GM19324 (cell line): ENCODE results near the gene GSDME.

ENCODE experiments used
- ATAC-seq: cut with Tn5 transposase; IDR thresholded peaks from one replicate; pipeline ENCODE4 v1.9.1; 2021; ENCODE audit warnings: mild to moderate bottlenecking, moderate library complexity; ENCODE audit not compliant: unreplicated experiment, low FRiP score

GSDME gene

DNA sequence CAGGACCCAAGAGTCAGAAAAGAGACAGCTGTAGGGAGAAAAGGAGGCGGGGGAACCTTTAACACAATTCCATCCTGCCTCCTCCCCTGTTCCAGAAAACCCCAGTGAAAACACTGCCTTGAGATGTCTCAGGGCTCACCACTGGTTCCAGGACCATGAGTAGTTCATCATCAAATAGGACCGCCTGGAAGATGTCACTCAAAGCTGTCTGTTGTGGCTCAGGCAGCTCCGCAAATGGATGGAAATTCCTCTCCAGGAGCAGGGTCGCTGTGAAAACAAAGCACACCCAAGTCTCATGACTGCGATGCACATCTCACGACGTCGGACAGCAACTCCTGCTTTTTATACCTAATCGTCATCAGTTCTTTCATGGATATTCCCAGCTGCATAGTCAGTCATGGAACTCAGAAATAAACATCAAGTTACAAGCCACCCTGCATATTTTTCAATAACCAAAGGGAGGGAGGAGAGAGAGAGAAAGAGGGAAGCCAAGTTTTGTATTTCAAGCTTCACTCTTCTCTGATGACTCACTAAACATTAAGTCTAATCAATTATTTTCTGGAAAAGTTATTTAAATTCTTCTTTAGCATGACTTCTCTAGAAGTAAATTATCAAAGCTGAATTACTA lies 49.2 kb downstream of the GSDME start:
- no peak for ATAC-seq

DNA sequence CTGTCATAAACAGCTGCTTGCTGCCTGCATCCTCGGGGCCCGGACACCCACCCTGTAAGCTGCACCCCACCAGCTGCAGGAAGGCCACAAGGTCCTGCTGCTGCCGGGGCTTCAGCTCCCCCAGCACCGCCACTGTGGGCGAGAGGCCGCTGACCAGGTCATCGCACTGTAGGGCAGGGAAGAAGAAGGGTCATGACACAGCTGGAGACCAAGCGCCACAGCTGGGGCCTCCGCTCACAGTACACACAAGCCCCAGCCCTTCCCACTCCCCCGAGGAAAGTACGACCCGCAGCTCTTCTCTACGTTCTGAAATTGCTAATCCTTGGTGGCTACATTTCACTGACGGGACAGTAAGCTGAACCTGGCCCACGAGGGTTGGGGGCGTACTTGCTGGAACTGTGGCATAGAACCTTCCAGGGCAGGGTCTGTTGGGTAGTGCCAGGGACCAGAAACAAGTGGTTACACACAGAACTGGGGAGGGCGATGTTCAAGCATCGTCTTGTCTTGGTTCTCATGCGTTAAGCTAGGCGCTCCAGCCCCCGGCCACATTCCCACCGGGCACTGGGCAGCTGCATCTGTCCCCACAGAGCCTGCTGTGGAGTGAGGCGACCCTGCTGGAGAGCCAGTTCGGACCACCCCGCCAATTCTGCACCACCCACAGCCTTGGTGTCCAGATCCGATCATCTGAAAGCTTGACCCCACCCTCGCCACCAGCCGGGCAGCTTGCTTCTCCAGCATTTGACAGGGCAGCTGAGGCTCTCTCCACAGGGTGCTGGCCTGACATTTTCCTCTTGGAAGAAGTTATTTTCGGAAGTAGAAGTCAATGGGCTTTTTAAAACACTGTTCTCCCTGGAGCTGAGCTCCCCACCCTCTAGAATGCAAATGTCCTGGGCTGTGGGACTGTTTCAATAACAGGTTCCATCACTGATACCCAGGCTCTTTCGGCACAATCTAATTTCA lies 50.8 kb downstream of the GSDME start:
- ATAC-seq: no peak

DNA sequence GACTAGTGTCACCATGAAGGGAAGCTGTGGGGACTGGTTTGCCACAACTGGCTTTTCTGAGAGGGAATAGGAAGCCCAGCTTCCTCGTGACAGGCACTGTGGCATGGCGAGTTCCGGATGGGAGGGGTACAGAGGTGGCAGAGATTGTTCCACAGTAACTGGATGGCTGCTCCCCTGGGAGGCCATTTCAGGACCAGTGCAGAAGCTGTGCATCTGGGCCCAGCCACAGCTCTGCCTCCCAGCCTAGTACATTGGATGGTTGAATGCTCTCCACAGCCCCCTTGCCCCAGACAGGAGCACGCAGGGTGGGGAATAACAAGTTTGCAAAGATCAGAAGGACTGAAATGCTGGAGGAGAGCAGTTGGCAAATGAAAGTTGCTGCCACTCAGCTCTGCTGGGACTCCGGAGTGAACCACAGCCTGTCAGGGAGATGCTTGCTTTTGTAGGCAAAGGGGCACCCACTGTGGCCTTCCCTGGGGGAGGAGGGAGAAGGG lies 51.8 kb downstream of the GSDME start:
- ATAC-seq: no peak

DNA sequence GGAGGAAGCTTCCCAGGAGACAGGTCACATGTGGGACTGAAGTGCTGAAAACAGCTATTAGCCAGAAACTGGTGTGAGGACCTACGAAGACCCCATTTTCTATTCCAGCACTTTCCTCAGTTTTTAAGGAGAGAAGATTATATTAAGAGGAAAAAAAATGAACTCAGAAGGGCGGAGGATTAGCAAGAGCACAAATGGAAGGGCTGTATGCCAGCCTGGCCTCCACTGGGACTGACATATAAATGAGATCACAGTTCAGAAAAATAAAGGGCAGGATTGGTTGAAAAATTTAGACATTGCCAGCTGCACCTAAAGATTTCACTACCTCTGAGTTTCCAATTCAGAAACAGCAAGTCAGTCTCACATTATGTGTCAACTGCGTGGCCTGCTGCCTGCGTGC lies 53.0 kb downstream of the GSDME start:
- no peak for ATAC-seq

DNA sequence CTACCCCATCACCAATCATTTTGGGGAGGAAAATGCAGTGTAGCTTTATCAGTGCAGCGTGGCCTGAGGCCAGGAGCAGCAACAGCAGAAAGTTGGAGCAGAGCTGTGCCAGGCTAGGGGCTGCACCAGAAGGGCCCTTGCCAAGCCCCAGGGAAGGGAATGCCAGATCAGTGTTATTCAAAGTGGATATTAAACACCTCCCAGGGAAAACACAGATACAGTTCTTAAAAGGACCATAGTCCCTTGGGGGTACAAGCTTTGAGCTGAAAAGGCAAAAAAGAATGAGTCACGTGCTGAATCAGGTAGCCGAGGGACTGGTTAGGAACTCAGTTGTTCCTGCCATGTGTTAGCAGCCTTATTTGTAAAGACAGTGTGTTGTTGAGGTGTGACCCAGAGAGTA lies 54.0 kb downstream of the GSDME start:
- ATAC-seq: no peak

DNA sequence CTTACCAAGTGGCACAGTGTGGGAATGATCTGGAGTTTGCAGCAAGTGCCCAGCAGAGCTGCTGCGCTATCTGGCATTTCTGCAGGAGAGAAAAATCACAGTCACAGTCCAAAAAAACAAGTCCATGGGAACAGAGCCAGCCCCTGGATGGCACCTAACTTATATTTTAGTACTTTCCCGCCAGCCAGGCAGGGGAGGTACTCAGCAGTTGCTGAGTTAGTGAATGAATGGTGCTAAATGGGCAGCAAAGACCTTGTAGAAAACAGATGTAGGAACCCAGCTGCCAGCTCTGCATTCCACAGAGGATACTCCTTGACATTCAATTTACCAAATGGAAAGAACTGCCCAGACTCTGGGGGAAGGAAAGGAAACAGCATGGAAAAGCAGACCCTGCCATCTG lies 54.5 kb downstream of the GSDME start:
- no peak for ATAC-seq

DNA sequence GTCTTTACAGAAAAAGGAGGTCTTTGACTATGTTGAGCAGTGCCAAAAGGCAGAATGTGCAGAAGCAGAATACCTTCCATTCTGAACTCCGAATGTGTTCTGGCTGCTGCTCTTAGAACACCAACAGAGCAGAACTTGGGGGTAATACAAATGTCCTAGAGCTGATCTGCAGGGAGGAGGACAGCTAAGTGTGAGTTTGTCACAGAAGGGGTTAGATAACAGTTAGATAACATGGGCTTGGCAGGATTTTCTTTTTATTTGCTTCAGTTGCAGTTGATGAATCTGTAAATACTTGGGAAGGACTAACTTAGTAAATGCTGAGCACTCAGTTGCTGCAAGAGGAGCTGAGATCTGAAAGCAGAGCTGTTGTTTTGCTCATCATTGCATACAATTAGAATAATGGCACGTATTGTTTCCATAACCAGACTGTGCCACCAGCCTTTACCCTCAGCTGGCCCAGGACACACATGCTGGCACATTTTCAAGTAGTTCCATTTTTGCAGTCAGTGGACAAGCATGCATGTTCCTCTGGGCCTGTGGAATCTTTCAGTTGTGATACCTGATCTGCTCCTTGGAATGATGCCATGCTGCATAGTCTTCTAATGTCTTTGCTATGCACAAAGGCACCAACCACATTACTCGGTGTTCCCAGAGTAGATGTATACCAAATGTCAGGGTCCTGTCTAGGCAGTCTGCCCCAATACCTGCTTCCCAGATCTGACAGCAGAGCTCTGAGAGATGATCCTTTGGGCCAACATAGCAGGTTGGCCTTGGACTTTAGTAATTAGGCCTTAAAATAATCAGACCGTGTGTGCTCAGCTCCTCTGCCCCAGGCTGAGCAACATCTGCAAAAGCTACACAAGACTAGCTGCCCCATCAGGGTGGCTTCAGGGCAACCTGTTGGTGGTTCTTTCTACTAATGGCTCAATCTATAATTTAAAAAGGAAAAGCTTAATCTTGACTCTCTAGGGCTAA lies 55.7 kb downstream of the GSDME start:
- ATAC-seq: no peak

DNA sequence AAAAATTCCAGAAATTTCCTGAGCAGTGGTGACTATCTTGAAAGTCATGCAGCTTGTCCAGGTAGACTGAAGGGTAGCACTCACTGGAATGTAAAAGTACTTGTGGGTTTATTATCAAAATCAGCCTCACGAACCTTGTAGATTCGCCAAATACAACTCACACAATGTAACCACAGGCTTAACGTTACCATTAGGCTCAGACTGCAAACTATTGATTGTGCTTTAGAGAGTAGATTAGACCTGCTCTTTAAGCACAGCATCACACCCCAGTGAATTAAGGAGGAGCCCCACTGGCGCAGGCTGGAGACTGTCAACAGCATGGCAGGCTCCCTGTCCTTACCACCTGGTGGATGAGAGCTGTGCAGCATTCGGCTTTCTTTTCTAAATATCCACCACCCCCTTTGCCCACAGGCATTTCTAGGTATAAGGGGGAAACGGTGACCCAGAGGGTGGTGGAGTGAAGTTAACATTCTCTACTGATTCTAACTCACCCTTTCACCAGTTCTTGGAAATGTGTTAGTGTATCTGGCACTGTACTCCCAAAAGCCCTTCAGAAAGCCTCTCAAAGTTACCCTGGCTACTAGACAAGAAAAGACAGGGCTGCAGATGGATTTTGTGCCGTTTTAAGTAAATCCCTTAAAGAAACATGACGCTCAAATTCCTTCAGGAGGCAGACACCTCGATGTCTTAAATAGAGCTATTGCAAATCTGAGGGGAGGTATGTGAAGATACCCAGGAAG lies 56.6 kb downstream of the GSDME start:
- no peak for ATAC-seq

DNA sequence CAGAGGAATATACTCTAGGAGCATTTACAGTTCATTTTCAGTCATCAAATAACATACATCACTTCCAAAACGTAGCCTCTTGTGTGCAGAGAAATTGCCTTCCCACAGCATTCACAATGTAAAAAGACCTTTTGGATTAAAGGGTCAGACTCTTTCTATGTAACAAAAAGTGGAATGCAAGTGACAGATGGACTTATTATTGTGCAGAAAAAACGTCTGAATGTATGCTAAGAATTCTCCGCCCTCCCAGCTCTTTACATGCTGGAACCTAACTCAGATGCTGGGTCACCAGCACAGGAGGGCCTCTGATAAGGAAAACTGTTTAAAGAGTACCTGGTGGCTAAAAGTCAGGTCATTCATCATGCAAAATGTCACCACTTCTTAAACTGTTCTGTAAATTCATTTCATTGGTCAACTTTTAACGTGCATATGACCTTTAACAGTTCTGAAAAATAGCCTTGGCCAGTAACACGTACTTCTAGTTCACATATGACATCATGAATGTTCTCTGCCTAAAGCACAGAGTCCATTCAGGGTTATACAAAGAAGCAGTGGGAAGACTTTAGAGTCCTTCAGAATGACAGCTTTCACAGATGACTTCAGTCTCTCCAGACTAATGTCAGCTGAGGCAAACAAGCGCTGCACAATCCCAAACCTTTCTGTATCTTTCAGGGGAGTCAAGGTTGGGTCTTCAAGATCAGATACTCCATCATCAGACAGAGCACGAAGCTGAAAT lies 58.6 kb downstream of the GSDME start:
- no peak for ATAC-seq

DNA sequence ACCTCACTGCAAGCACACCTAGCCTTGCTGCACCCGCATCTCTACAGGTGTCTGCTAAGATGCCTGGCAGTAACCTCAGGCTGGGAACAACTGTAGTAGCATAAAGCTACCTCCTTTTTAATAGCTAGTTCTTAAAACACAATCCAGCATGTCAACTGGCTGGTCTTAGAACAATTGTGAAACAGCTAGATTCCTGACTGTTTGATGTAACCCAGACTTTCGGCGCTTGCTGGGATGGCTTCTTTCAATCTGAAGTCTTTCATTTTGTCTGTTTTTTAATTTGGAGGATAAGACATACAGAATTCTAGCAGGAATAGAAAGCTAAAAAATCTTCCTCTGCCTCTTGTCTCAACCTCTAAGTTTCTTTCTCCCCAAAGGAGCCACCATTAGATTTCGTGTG lies 59.8 kb downstream of the GSDME start:
- no peak for ATAC-seq

DNA sequence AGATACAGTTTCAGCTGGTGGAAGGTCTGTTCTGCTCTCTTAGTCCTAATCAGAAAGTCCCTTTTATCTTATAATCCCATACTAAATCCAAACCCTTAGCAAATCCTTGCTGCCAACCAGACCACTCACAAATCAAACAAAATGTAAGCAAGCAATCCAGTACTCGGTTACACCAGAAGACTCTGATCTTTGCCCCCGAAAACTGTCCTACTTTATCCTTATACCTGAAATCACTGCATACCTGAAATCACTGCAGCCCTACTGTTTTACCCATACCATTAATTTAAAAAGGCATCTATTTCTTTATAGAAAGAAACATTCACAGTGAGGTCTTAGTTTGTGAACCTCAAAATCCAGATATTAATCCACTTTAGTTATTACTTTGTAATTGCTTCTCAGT lies 64.7 kb downstream of the GSDME start:
- ATAC-seq: no peak

DNA sequence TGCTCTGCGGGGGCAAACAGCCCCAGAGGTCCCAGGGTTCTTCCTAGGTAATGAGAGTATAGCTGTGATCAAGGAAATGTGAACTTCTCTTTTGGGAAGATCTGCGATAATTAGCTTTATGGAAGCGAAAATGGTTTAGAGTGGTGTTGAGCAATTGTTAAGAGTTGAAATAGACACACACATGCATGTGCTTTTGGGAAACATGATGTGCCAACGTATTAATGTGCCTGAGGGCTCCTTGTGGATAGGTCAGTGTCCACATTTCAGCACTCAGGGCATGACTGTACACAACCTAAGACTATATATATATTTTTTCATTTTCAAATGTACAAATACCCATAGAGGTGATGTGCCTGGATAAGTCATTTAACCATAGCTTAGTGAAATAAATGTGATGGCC lies 67.0 kb downstream of the GSDME start:
- ATAC-seq: no peak

DNA sequence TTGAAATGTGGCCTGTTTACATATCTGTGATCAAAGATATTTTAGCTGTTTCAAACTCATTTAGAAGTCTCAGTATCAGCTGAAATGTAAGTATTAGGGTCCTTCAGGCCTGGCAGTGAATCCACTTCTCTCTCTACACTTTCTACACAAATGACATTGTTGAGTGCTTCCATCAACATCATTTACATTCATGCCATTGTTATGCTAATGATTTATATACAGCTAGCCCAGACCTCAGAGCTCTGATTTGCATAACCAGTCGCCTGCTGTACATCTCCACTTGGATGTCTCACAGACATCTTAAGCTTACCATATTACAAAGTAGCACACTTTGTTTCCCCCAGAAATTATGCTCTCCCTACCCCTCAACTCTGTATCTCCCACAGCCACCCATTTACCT lies 71.6 kb downstream of the GSDME start:
- ATAC-seq: no peak

DNA sequence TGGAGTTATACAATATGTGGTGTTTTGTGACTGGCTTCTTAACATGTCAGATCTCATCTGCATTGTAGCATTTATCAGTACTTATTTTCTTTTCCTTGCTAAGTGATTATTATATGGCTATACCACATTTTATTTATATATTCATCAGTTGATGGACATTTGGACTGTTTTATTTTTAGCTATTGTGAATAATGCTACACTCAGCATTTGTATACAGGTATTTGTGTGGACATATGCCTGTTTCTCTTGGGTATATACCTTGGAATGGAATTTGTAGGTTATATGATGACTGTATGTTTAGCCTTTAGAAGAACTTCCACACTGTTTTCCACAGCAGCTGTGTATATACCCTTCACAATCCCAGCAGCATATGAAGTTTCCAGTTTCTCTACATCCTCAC lies 86.5 kb downstream of the GSDME start:
- ATAC-seq: no peak

DNA sequence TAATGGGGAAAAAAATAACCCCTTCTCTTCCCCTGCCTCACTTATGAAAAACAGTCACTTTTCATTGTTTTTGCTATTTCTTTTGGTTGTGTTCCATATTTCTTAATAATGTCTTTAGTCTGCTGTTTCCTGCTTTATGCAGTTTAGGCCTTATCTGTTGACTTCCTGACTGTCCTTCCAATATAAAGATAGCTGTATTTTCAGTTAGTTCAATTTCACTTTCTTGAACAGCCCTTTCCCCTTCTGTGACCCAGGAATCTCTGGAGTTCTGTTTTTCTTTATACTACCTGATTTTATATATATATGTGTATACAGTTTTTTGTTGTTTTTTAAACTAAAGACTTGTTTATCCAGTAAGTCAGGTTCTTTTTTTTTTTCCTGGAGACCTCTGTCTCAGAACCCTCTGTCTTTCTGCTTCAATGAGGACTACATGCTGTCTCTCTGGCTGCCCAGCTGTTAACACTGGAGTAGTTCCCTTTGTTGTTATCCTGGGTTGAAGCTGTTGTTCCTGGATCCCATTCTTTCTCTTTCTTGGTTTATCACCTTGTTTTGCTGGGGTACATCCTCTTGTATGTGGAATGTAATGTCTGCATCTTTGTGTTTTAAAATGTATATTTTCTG lies 87.2 kb downstream of the GSDME start:
- ATAC-seq: no peak

DNA sequence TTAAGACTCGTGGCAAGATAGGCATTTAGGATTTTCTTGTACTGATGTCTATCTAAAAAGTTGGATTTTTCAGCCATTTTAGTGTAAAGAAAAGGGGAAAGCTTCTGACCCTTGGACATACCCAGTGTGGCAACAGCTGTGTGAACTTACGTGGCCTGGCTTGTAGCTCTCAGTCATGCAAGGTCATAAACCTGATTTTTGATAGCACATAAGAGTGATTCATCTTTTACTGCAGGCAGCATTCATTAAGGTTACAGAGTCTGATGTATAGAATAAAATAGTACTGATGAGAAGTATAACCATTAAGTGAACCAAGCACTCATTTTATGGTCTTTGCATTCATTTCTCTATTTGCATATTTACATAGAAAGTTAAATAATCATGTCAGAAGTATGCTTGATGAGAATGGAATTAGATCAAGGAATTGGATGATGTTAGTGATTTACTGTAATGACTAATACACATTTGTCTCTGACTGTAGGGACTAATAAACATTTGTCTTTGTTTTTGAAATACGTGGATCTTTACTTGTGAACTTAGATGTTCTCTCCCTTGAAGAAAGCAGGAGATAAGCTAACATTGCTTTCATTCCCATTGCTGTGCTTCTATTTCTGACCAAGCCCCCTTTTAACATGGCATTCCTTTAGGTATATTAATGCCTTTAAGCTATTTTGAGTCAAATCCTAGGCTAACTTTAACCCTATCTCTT lies 88.2 kb downstream of the GSDME start:
- ATAC-seq: no peak

DNA sequence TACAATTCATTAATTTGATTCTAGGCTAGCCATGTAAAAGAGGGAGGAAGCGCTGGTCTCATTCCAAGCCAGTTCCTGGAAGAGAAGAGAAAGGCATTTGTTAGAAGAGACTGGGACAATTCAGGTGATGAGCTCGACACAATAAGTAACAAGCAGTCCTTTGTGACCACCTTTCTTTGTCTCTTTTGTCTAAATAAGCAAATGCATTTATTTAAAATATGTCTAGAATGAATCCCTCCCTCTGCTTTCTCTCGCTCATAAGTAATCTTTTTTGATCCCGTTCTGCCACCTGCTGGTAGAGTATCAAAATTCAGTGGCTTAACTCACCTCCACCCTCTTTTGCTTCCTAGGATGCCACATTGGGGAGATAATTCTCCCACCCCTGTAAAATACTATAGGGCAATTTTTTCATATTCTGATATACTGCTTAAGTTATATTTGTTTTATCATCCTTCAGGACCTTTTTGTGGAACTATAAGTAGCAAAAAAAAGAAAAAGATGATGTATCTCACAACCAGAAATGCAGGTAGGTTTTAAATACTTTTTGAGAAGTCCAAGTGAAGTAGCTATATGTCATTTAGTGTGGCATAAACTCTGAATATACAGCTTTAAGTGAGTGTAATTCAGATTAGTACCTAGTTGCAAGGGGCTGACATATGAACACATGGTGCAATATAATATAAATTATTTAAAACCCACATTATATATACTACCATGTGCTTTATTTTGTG lies 91.5 kb downstream of the GSDME start:
- no peak for ATAC-seq

DNA sequence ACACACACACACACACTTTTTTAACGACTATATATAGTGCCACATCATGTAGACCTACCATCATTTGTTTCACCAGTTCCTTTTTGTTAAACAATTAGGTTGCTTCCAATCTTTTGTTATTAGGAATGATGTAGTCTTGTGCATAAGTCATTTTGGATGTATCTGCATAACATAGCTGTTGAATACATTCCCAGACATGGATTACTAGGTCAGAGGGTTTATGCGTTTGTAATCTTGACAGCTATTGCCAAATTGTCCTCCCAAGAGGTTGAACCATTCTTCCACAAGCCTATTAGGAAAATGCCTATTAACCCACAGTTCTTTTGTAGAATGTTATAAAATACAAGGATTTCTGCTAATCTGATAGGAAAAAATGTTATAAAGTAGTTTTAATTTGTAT lies 96.7 kb downstream of the GSDME start:
- ATAC-seq: no peak
